K562 (cell line): Measurements from ENCODE around the gene GNAQ. TPM values are rescaled to one million over a fixed set of nuclear protein-coding genes. Genes with fewer than 3 reads are reported as not detected.
A peak's percentile ranks its signal among the peaks of the same experiment; 100 is the strongest.

Experiments
- ATAC-seq: fragments of 200-7000 bp; cut with Tn5 transposase; 3 replicates; pipeline ENCODE4 v1.9.1; 2020; ENCODE audit warnings: moderate library complexity
- BruUV-seq: library from RNA; stranded (reverse); fragments of 400-500 nt; replicated peaks from 2 replicates; lab custom pipeline; 2021; lab: Mats Ljungman, UMichigan
- CTCF ChIA-PET: fragments of 300-600 bp; formaldehyde crosslinking; extraction: SDS; loops from one replicate; lab custom pipeline; 2021; ENCODE audit warnings: low intra/inter-chr PET ratio; lab: Yijun Ruan, JAX
- POLR2A ChIA-PET: fragments of 300-600, 350-650 bp; sonication (Branson Sonifier 250); formaldehyde crosslinking; extraction: SDS; loops from one replicate; lab custom pipeline; 2021; ENCODE audit warnings: antibody characterized with exemption, inconsistent platforms; lab: Yijun Ruan, JAX
- DNase-seq, 4 experiments: peaks; one replicate each; pipeline versions ENCODE4 v3.0.0 to v3.0.0-alpha.2; 2011 to 2018; ENCODE audit warnings: low spot score in 3 of 4, mixed read lengths in 3 of 4; ENCODE audit errors: extremely low read depth in 1 of 4
- FAIRE-seq: peaks from 2 replicates; lab custom pipeline; 2011; peaks lifted over from hg19 to GRCh38; lab: Jason Lieb, UNC
- H2AFZ ChIP-seq: 2 replicates; pipeline ENCODE4 v1.6.0; 2011; ENCODE audit warnings: low read depth, low read length, control low read depth, inconsistent platforms
- H3K27ac ChIP-seq: fragments of 200-600 bp; 3 replicates; pipeline ENCODE4 v1.8.0; 2011; ENCODE audit warnings: low read depth, mild to moderate bottlenecking, control low read depth, inconsistent platforms, low read length, moderate library complexity, mixed read lengths; ENCODE audit errors: extremely low read depth
- H3K27me3 ChIP-seq, 2 experiments: fragments of 300-600 bp in 1 of 2; 2 replicates in 1 of 2; 3 replicates in 1 of 2; pipeline versions ENCODE4 v1.6.0 to v1.8.0; 2011; ENCODE audit warnings: inconsistent platforms in 2 of 2, low read length in 2 of 2, mild to moderate bottlenecking in 1 of 2, mixed read lengths in 1 of 2, moderate library complexity in 1 of 2; ENCODE audit not compliant: control insufficient read depth in 2 of 2, insufficient read depth in 2 of 2
- H3K36me3 ChIP-seq: fragments of 300-600 bp; 3 replicates; pipeline ENCODE4 v1.8.0; 2011; ENCODE audit warnings: mild to moderate bottlenecking, low read length, inconsistent platforms; ENCODE audit not compliant: control insufficient read depth, insufficient read depth
- H3K4me1 ChIP-seq, 2 experiments: fragments of 200-600 bp in 1 of 2; replicated peaks in 1 of 2; 2 replicates in 1 of 2; 3 replicates in 1 of 2; pipeline versions ENCODE4 v1.5.1 to v1.8.0; 2011; ENCODE audit warnings: inconsistent platforms in 2 of 2, low read length in 2 of 2, mild to moderate bottlenecking in 1 of 2, mixed read lengths in 1 of 2, moderate library complexity in 1 of 2; ENCODE audit not compliant: control insufficient read depth in 2 of 2, insufficient read depth in 2 of 2
- H3K4me2 ChIP-seq: 2 replicates; pipeline ENCODE4 v1.6.1; 2011; ENCODE audit warnings: low read length, control low read depth, inconsistent platforms, mixed read lengths; ENCODE audit not compliant: insufficient read depth
- H3K4me3 ChIP-seq: fragments of 200-600 bp; sonication (generic), shearing (Covaris generic); 2 replicates; pipeline ENCODE4 v1.5.1; 2016; ENCODE audit warnings: control low read depth, inconsistent platforms
- H3K79me2 ChIP-seq: fragments of 200-600 bp; 3 replicates; pipeline ENCODE4 v1.8.0; 2011; ENCODE audit warnings: low read length, inconsistent platforms; ENCODE audit not compliant: control insufficient read depth, insufficient read depth
- H3K9ac ChIP-seq, 2 experiments: 2 replicates each; pipeline versions ENCODE4 v1.6.0 to v1.6.1; 2011; ENCODE audit warnings: low read depth in 2 of 2, low read length in 2 of 2, control low read depth in 1 of 2, inconsistent platforms in 1 of 2, mild to moderate bottlenecking in 1 of 2, mixed read lengths in 1 of 2; ENCODE audit not compliant: insufficient read depth in 1 of 2
- H3K9me1 ChIP-seq: one replicate; pipeline ENCODE4 v1.6.0; 2011; ENCODE audit warnings: inconsistent platforms, mild to moderate bottlenecking, low read length, moderate library complexity; ENCODE audit not compliant: control insufficient read depth, insufficient read depth
- H3K9me3 ChIP-seq: replicated peaks from 2 replicates; pipeline ENCODE4 v1.5.1; 2011; ENCODE audit warnings: low read depth, low read length, inconsistent platforms; ENCODE audit not compliant: control insufficient read depth, insufficient read depth
- H4K20me1 ChIP-seq: replicated peaks from 2 replicates; pipeline ENCODE4 v1.6.1; 2011; ENCODE audit warnings: low read length, inconsistent platforms, mixed read lengths; ENCODE audit not compliant: control insufficient read depth, insufficient read depth
- CEBPG ChIP-seq, 3 experiments: fragments of 200-800 bp in 1 of 3; sonication (Bioruptor generic) in 1 of 3; sonication (generic) in 1 of 3; formaldehyde crosslinking in 1 of 3; IDR thresholded peaks in 2 of 3; conservative IDR thresholded peaks in 1 of 3; 2 replicates each; pipeline versions ENCODE4 v1.6.1 to v1.8.0; 2016 to 2022; ENCODE audit warnings: missing compliant biosample characterization in 2 of 3, missing genetic modification characterization in 2 of 3, mild to moderate bottlenecking in 1 of 3, missing genetic modification reagents in 1 of 3
- CTBP1 ChIP-seq: fragments of 450-650 bp; IDR thresholded peaks from 2 replicates; pipeline ENCODE4 v1.6.1; 2016; ENCODE audit warnings: borderline replicate concordance
- FOXA3 ChIP-seq, 2 experiments: fragments of 450-650 bp in 1 of 2; sonication (generic) in 1 of 2; formaldehyde crosslinking; IDR thresholded peaks in 1 of 2; conservative IDR thresholded peaks in 1 of 2; 2 replicates each; pipeline versions ENCODE4 v1.4.0 to v1.8.0; 2020 to 2022; ENCODE audit warnings: mild to moderate bottlenecking in 2 of 2, missing genetic modification reagents in 1 of 2
- TRIM25 ChIP-seq: fragments of 450-650 bp; IDR thresholded peaks from 2 replicates; pipeline ENCODE4 v1.7.0; 2016; ENCODE audit warnings: borderline replicate concordance
- WGBS: fragments of 100-300 bp; shearing (Covaris generic); methylation state at CpG from one replicate; pipeline ENCODE4 v1.1.6; 2016; ENCODE audit warnings: low coverage, mixed read lengths; ENCODE audit not compliant: insufficient coverage; ENCODE audit errors: missing lambda C conversion rate; 5-methylcytosine and 5-hydroxymethylcytosine counted together
- in situ Hi-C: fragments of 300-500 bp; cut with MboI; formaldehyde crosslinking; loops from 4 replicates; pipeline ENCODE4 v1.15.0; 2018; ENCODE audit warnings: inconsistent platforms, mixed read lengths
- intact Hi-C: fragments of 100-400 bp; cut with micrococcal nuclease; formaldehyde crosslinking; loops from 2 replicates; pipeline ENCODE4 v1.14.2; 2022
- polyA plus RNA-seq, 8 experiments: library from polyadenylated mRNA; depleted of rRNA in 4 of 8; stranded (reverse) in 5 of 8; unstranded in 3 of 8; fragments of >200 nt; fragmentation: Nextera tagmentation in 2 of 8; fragmentation: Illumina TruSeq in 1 of 8; extraction: Ambion mirVana in 2 of 8; extraction: Trizol in 1 of 8; gene quantifications; 2 replicates each; pipeline versions ENCODE4 v1.2.1 to v1.2.3, GENCODE V29; 2011 to 2014; ENCODE audit warnings: inconsistent platforms in 1 of 8, missing spikeins in 1 of 8
- total RNA-seq, 7 experiments: library from RNA; depleted of rRNA in 6 of 7; stranded (reverse); fragments of >200 nt in 6 of 7; fragmentation: Illumina TruSeq in 2 of 7; extraction: Trizol in 2 of 7; gene quantifications; 2 replicates each; pipeline versions ENCODE4 v1.2.1 to v1.2.3, GENCODE V29; 2011 to 2021; ENCODE audit warnings: low replicate concordance in 1 of 7

Gene GNAQ
- total and polyA plus RNA-seq, 9 of the 15 experiments (the other 6 are each of a cell fraction or from before 2014, with no cell fraction given): 4.8 to 27.9 (median 17.5) TPM

- in situ Hi-C loops: no loop called here
- H4K20me1 ChIP-seq: no peaks in the 10 kb centered on the region
- DNase-seq: no peak
- H3K9ac ChIP-seq: peak overlapping the region in 1 of 2 experiments; percentile 36; a peak in 1 of 4 replicates
- TF ChIP-seq CTBP1 (no peak), FOXA3 (CRISPR knock-in tag; conservative IDR thresholded peaks at IDR 0.05 in 1 of 2, IDR thresholded peaks at IDR 0.05 in 1 of 2) (0 out of 4 replicates have a peak, but pooled peaks of 1 of the 2 experiments have one; percentile 24)
- TF ChIP-seq, all 486 proteins: peak for 1
- Histone ChIP-seq H3K9me1 (no peaks in the 10 kb centered on the region), H3K27me3 (no peaks in the 10 kb centered on the region), H3K79me2 (peaks cover 6% of the 10 kb centered on the region; the same call in 2 of the 3 replicates), H3K36me3 (no peaks in the 10 kb centered on the region; the same call in 2 of the 3 replicates), H3K9me3 (no peaks in the 10 kb centered on the region), H3K4me3 (no peak overlapping the region), H2AFZ (no peak overlapping the region), H3K4me1 (no peaks in the 10 kb centered on the region; a peak in 2 of 5 replicates), H3K4me2 (no peak overlapping the region), H3K27ac (no peak overlapping the region)
- BruUV-seq: no TSS peak
- ATAC-seq (no peak), FAIRE-seq (no peak)
- CTCF ChIA-PET: no interaction called here
- POLR2A ChIA-PET: no interaction called here
- 55% methylated on average over 3 of the region's 3 CpGs for WGBS
- intact Hi-C loops: no loop called here
Observed at GRCh38 chr9:77851882-77852595, 179.6 kb downstream of the GNAQ start.

- intact Hi-C loops: no loop called here
- no TSS peak for BruUV-seq
- CTCF ChIA-PET: no interaction called here
Observed at GRCh38 chr9:77848897-77849296, 182.7 kb downstream of the GNAQ start.

More at GRCh38 chr9:77848897-77849296, 182.7 kb downstream of the GNAQ start:
- no peaks in the 10 kb centered on the region for H4K20me1 ChIP-seq
- no peaks in the 10 kb centered on the region for H3K9me1 ChIP-seq
- no peaks in the 10 kb centered on the region for H3K27me3 ChIP-seq
- no peak for DNase-seq
- H3K36me3 ChIP-seq: no peaks in the 10 kb centered on the region; the same call in 2 of the 3 replicates
- ATAC-seq: no peak
- no peak overlapping the region for H3K4me3 ChIP-seq
- POLR2A ChIA-PET: no interaction called here
- H2AFZ ChIP-seq: no peak overlapping the region
- peaks cover 0 to 2% of the 10 kb centered on the region in 2 experiments; a peak in 2 of 5 replicates for H3K4me1 ChIP-seq
- TF ChIP-seq TRIM25 (no peak), CEBPG (CRISPR knock-in tag; IDR thresholded peaks at IDR 0.05) (no peak), CEBPG (tag; conservative IDR thresholded peaks at IDR 0.05 in 1 of 2, IDR thresholded peaks at IDR 0.05 in 1 of 2) (0 out of 4 replicates have a peak, but pooled peaks of 1 of the 2 experiments have one; percentile 19)
- H3K79me2 ChIP-seq: peaks cover 11% of the 10 kb centered on the region
- no peak overlapping the region for H3K4me2 ChIP-seq
- no peaks in the 10 kb centered on the region for H3K9me3 ChIP-seq
- no peak overlapping the region for H3K27ac ChIP-seq
- 66% methylated on average over 6 of the region's 6 CpGs for WGBS
- no peak for FAIRE-seq
- in situ Hi-C loops: no loop called here
- H3K9ac ChIP-seq: no peak overlapping the region
